Esophagus squamous epithelium (tissue), 5 donors: Measurements from ENCODE around the gene TEAD1. TPM values are rescaled to one million over a fixed set of nuclear protein-coding genes. Genes with fewer than 3 reads are reported as not detected.

Experiments
- DNase-seq: peaks from one replicate; lab custom pipeline; 2025; lab: John Stamatoyannopoulos, UW
- H3K27ac ChIP-seq, 4 donors: fragments of 200-600 bp; sonication (generic); one replicate each; pipeline ENCODE4 v1.5.1; 2016 to 2019; ENCODE audit warnings: mild to moderate bottlenecking in 1 of 4
- H3K27me3 ChIP-seq, 4 donors: fragments of 200-600 bp; sonication (generic); 1 replicate in 3 of 4; 2 replicates in 1 of 4; pipeline versions ENCODE4 v1.5.1 to v1.6.0; 2017 to 2021; ENCODE audit warnings: antibody characterized with exemption in 1 of 4
- H3K36me3 ChIP-seq, 3 donors: fragments of 200-600 bp; sonication (generic); one replicate each; pipeline ENCODE4 v1.5.1; 2016 to 2019
- H3K4me1 ChIP-seq, 3 donors: fragments of 200-600 bp; sonication (generic); one replicate each; pipeline ENCODE4 v1.5.1; 2017 to 2019
- H3K4me3 ChIP-seq, 4 donors: fragments of 200-600 bp; sonication (generic); 1 replicate in 3 of 4; 2 replicates in 1 of 4; pipeline ENCODE4 v1.5.1; 2016 to 2019; ENCODE audit warnings: mild to moderate bottlenecking in 2 of 4, moderate library complexity in 1 of 4
- H3K9me3 ChIP-seq, 3 donors: fragments of 200-600 bp; sonication (generic); one replicate each; pipeline ENCODE4 v1.5.1; 2016 to 2019
- CTCF ChIP-seq, 6 experiments: fragments of 450-650 bp in 4 of 6; fragments of 200-600 bp in 2 of 6; sonication (generic) in 2 of 6; IDR thresholded peaks; one replicate each; pipeline ENCODE4 v1.5.1; 2016 to 2019; ENCODE audit warnings: antibody characterized with exemption in 6 of 6, mild to moderate bottlenecking in 4 of 6, moderate library complexity in 4 of 6
- POLR2A ChIP-seq, 4 donors: fragments of 450-650 bp; IDR thresholded peaks; one replicate each; pipeline ENCODE4 v1.6.1; 2017; ENCODE audit warnings: antibody characterized with exemption in 4 of 4, mild to moderate bottlenecking in 4 of 4, moderate library complexity in 3 of 4
- WGBS, 2 donors: methylation state at CpG; one replicate each; pipeline ENCODE4 v1.1.5; 2018; 5-methylcytosine and 5-hydroxymethylcytosine counted together
- intact Hi-C: fragments of 100-400 bp; cut with DNase I; formaldehyde crosslinking; loops from one replicate; pipeline ENCODE4 v1.15.0; 2022
- total RNA-seq, 4 donors: library from RNA; depleted of rRNA; stranded (reverse); fragments of >200 nt; gene quantifications; one replicate each; pipeline ENCODE4 v1.1.0, GENCODE V29; 2016
- donor health status: DM: yes; HTN: yes; CAD: no.

TEAD1 gene
- total RNA-seq, 4 donors from 2014 or later: 33.3 to 75.2 (median 49.8) TPM

GRCh38 chr11:12922980-12923507 is 248.8 kb downstream of the TEAD1 start:
- WGBS, 2 donors: 82 to 88% methylated on average over 12 of the region's 12 CpGs
- intact Hi-C loops: no loop called here
- Histone ChIP-seq H3K27me3 (no peaks in the 10 kb centered on the region), H3K4me3 (no peak overlapping the region), H3K9me3 (no peaks in the 10 kb centered on the region), H3K36me3 (peaks cover 0 to 31% (median 5%) of the 10 kb centered on the region in 3 donors), H3K4me1 (no peaks in the 10 kb centered on the region), H3K27ac (no peak overlapping the region)
- DNase-seq: no peak
- TF ChIP-seq POLR2A (IDR thresholded peaks at IDR 0.05) (no peak), CTCF (IDR thresholded peaks at IDR 0.05) (no peak)

- H3K27me3 ChIP-seq: no peaks in the 10 kb centered on the region
- H3K36me3 ChIP-seq: peaks cover 0 to 31% (median 5%) of the 10 kb centered on the region in 3 donors
- no peak overlapping the region for H3K27ac ChIP-seq
- H3K4me3 ChIP-seq: no peak overlapping the region
- intact Hi-C loops: no loop called here
- no peak for DNase-seq
- no peak for TF ChIP-seq POLR2A (IDR thresholded peaks at IDR 0.05)
- TF ChIP-seq CTCF (IDR thresholded peaks at IDR 0.05): no peak
- WGBS, 2 donors: 87 to 88% methylated on average over 3 of the region's 3 CpGs
- H3K4me1 ChIP-seq: no peaks in the 10 kb centered on the region
- no peaks in the 10 kb centered on the region for H3K9me3 ChIP-seq
Observed at GRCh38 chr11:12924650-12925049, 250.4 kb downstream of the TEAD1 start.

GRCh38 chr11:12925520-12925919 is 251.3 kb downstream of the TEAD1 start:
- no peak for TF ChIP-seq POLR2A (IDR thresholded peaks at IDR 0.05)
- TF ChIP-seq CTCF (IDR thresholded peaks at IDR 0.05): no peak
- intact Hi-C loops: no loop called here
- H3K4me3 ChIP-seq: no peak overlapping the region
- DNase-seq: no peak
- no peak overlapping the region for H3K27ac ChIP-seq
- H3K9me3 ChIP-seq: no peaks in the 10 kb centered on the region
- peaks cover 0 to 39% (median 5%) of the 10 kb centered on the region in 3 donors for H3K36me3 ChIP-seq
- no peaks in the 10 kb centered on the region for H3K27me3 ChIP-seq
- H3K4me1 ChIP-seq: no peaks in the 10 kb centered on the region
- 71 to 88% methylated on average over 4 of the region's 4 CpGs for WGBS, 2 donors

- intact Hi-C loops: no loop called here
- WGBS, 2 donors: 79 to 80% methylated on average over 3 of the region's 3 CpGs
Observed at GRCh38 chr11:12927221-12927620, 253.0 kb downstream of the TEAD1 start.

GRCh38 chr11:12927886-12928285 is 253.7 kb downstream of the TEAD1 start:
- Histone ChIP-seq H3K9me3 (no peaks in the 10 kb centered on the region), H3K36me3 (peaks cover 0 to 63% (median 5%) of the 10 kb centered on the region in 3 donors), H3K4me3 (no peak overlapping the region), H3K27me3 (no peaks in the 10 kb centered on the region), H3K27ac (no peak overlapping the region), H3K4me1 (no peaks in the 10 kb centered on the region)
- DNase-seq: no peak
- WGBS, 2 donors: 89 to 96% methylated on average over 2 of the region's 2 CpGs
- TF ChIP-seq POLR2A (IDR thresholded peaks at IDR 0.05): no peak
- TF ChIP-seq CTCF (IDR thresholded peaks at IDR 0.05): no peak
- intact Hi-C loops: no loop called here

More at GRCh38 chr11:12927221-12927620, 253.0 kb downstream of the TEAD1 start:
- H3K36me3 ChIP-seq: peaks cover 0 to 56% (median 5%) of the 10 kb centered on the region in 3 donors
- no peak overlapping the region for H3K27ac ChIP-seq
- no peak overlapping the region for H3K4me3 ChIP-seq
- TF ChIP-seq CTCF (IDR thresholded peaks at IDR 0.05) (no peak), POLR2A (IDR thresholded peaks at IDR 0.05) (no peak)
- no peaks in the 10 kb centered on the region for H3K9me3 ChIP-seq
- DNase-seq: no peak
- H3K4me1 ChIP-seq: no peaks in the 10 kb centered on the region
- no peaks in the 10 kb centered on the region for H3K27me3 ChIP-seq
